Epidermal melanocyte (primary cell): Measurements from ENCODE around the gene DSE.

Experiments
- DNase-seq: peaks from one replicate; pipeline ENCODE4 v3.0.0; 2011; ENCODE audit warnings: low spot score; ENCODE audit not compliant: insufficient read length

Gene DSE

GRCh38 chr6:116359835-116360234, 10.9 kb upstream of the DSE start:
- no peak for DNase-seq

- no peak for DNase-seq
Measured at GRCh38 chr6:116362276-116362675, 8.5 kb upstream of the DSE start.

GRCh38 chr6:116363759-116364158, 7.0 kb upstream of the DSE start:
- no peak for DNase-seq

- DNase-seq: no peak
Measured at GRCh38 chr6:116364321-116364720, 6.4 kb upstream of the DSE start.

GRCh38 chr6:116365743-116366142, 5.0 kb upstream of the DSE start:
- no peak for DNase-seq

- no peak for DNase-seq
Measured at GRCh38 chr6:116366740-116367275, 3.9 kb upstream of the DSE start.

GRCh38 chr6:116369540-116369939, 1.2 kb upstream of the DSE start:
- DNase-seq: no peak

GRCh38 chr6:116369964-116370759, 585 bp upstream of the DSE start:
- DNase-seq: no peak

- peak; percentile 88 for DNase-seq
Measured at GRCh38 chr6:116371120-116371917, 572 bp downstream of the DSE start.

- DNase-seq: no peak
Measured at GRCh38 chr6:116371918-116372209, 1.1 kb downstream of the DSE start.

- no peak for DNase-seq
Measured at GRCh38 chr6:116373300-116373699, 2.6 kb downstream of the DSE start.

- no peak for DNase-seq
Measured at GRCh38 chr6:116373940-116374339, 3.2 kb downstream of the DSE start.

GRCh38 chr6:116374586-116374985, 3.8 kb downstream of the DSE start:
- no peak for DNase-seq

- no peak for DNase-seq
Measured at GRCh38 chr6:116375262-116375661, 4.5 kb downstream of the DSE start.

GRCh38 chr6:116376149-116376548, 5.4 kb downstream of the DSE start:
- DNase-seq: no peak

- DNase-seq: no peak
Measured at GRCh38 chr6:116379764-116380163, 9.0 kb downstream of the DSE start.

GRCh38 chr6:116380346-116380745, 9.6 kb downstream of the DSE start:
- DNase-seq: no peak

- no peak for DNase-seq
Measured at GRCh38 chr6:116381000-116381399, 10.3 kb downstream of the DSE start.

- DNase-seq: no peak
Measured at GRCh38 chr6:116382587-116382986, 11.8 kb downstream of the DSE start.

- no peak for DNase-seq
Measured at GRCh38 chr6:116384727-116385458, 14.1 kb downstream of the DSE start.

GRCh38 chr6:116385459-116385802, 14.7 kb downstream of the DSE start:
- no peak for DNase-seq

GRCh38 chr6:116385921-116386320, 15.2 kb downstream of the DSE start:
- no peak for DNase-seq
